ENCODE results near the gene ZNF444.
"Not testable (repeated sequence)": the region's sequence is repeated elsewhere in the genome, so short reads cannot be mapped to it uniquely, and the experiment has no call there.

Gene ZNF444

DNA sequence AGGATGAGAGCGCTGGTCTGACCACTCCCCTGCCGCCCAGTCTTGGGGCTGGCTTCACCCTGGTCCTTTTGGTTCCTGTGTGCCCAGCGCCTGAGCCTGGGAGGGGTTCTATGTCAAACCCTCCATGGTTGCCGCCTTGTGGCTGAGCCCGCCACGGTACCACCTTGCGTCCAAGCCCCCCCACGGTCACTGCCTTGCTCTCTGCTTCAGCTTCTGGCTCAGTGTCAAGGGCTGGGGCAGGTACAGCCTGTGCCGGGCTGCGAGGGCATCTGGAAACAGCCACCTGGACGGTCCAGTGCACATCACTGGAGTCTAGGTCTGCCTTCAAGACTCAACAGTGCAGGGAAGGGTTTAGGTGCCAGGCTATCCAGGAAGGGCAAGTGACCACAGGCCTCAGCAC, 20.4 kb downstream of the ZNF444 start:
- TF ChIP-seq, protein P1, sequence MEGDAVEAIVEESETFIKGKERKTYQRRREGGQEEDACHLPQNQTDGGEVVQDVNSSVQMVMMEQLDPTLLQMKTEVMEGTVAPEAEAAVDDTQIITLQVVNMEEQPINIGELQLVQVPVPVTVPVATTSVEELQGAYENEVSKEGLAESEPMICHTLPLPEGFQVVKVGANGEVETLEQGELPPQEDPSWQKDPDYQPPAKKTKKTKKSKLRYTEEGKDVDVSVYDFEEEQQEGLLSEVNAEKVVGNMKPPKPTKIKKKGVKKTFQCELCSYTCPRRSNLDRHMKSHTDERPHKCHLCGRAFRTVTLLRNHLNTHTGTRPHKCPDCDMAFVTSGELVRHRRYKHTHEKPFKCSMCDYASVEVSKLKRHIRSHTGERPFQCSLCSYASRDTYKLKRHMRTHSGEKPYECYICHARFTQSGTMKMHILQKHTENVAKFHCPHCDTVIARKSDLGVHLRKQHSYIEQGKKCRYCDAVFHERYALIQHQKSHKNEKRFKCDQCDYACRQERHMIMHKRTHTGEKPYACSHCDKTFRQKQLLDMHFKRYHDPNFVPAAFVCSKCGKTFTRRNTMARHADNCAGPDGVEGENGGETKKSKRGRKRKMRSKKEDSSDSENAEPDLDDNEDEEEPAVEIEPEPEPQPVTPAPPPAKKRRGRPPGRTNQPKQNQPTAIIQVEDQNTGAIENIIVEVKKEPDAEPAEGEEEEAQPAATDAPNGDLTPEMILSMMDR (IDR thresholded peaks at IDR 0.05; ENCODE audit: low read depth, low read length), result no peak
- no peak for DNase-seq (ENCODE audit: extremely low read depth, low read depth)

DNA sequence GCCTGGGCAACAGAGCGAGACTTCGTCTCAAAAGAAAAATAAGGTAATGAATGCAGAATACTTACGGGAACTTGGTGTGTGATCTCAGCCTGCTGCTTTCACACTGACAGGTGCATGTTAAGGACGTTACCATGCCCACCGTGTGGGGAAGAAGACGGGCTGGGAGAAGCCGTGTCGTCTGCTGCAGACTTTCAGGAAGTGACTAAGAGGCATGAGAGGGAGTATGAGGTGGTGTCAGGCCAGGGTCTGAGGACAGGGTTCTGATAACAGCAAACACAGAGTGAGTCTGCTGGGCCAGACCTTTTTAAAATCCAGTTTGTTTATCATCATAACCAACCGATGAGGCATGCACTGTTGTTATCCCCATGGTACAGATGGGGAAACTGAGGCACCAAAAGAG, 21.2 kb downstream of the ZNF444 start:
- TF ChIP-seq, protein P1 (IDR thresholded peaks at IDR 0.05; ENCODE audit: low read depth, low read length), result no peak
- no peak for DNase-seq (ENCODE audit: extremely low read depth, low read depth)

DNA sequence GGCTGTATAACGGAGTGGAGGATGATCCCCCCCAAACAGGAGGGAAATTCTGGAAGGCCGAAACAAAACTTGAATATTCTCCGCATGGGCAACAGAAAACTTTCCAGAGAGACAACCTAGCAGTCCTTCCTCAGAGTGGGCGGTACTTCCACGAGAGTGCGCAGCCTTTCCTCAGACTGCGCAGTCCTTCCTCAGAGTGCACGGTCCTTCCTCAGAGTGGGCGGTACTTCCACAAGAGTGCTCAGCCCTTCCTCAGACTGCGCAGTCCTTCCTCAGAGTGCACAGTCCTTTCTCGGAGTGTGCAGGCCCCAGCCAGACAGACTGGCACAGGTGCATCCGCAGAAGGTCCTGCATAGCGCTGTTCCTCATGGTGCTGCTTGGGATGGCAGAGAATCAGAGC, 22.0 kb downstream of the ZNF444 start:
- DNase-seq (ENCODE audit: extremely low read depth, low read depth), result no peak
- TF ChIP-seq, protein P1 (IDR thresholded peaks at IDR 0.05; ENCODE audit: low read depth, low read length), result no peak

DNA sequence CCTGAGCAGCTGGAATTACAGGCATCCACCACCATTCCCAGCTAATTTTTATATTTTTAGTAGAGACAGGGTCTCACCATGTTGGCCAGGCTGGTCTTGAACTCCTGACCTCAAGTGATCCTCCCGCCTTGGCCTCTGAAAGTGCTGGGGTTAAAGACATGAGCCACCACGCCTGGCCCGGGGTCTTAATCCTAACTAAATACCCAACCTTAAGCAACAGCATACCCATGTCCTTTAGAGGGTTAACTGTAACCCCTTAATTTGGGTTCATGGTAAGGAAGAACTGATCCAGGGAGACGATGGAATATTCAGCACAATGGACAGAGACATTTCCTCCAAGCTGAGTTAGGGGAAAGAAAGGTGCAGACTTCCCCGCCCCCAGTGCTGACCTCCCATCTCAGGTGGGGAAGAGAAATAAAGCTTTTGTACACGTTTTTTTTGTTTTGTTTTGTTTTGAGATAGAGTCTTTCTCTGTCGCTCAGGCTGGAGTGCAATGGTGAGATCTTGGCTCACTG, 26.0 kb downstream of the ZNF444 start:
- TF ChIP-seq, protein P1 (IDR thresholded peaks at IDR 0.05; ENCODE audit: low read depth, low read length), result no peak
- no peak for DNase-seq (ENCODE audit: extremely low read depth, low read depth)

DNA sequence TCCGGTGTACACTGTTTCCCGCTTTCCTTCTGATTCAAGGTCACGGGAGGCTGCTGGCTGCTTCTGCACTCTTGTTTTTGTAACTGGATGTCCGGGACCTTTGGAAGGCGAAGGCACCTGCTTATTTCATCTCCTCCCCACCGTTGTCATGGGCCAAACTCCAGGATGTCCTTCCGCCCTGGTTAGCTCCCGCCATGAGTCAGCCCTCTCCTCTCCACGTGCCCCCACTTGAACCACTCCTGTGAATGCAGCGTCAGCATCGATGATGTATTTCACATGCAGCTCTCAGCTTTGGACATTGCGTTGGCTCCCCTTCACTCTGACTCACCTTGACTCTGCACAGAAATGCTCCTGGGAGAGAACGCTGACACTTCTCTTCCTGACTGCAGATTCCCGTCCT, 29.2 kb downstream of the ZNF444 start:
- DNase-seq (ENCODE audit: extremely low read depth, low read depth), result no peak
- TF ChIP-seq, protein P1 (IDR thresholded peaks at IDR 0.05; ENCODE audit: low read depth, low read length), result no peak

DNA sequence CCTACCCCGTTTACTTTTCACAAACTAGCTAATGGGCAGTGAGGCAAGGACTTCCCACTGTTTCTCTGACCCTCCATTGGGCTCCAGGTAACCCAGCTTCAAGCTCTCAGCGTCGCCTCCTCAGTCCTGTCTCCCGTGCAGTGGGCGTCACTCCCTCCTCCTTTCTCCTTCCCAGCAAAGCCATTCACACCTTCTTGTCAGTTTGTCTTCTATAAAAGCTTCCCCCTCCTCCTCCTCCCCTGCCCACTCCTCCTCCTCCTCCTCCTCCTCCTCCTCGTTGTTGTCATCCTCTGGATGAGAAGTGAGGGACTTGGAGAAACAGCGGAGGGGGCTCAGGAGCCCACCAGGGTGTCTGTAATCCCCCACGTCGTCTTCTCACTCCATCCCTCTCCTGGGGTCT, 33.0 kb downstream of the ZNF444 start:
- TF ChIP-seq, protein P1 (IDR thresholded peaks at IDR 0.05; ENCODE audit: low read depth, low read length), result no peak
- no peak for DNase-seq (ENCODE audit: extremely low read depth, low read depth)

DNA sequence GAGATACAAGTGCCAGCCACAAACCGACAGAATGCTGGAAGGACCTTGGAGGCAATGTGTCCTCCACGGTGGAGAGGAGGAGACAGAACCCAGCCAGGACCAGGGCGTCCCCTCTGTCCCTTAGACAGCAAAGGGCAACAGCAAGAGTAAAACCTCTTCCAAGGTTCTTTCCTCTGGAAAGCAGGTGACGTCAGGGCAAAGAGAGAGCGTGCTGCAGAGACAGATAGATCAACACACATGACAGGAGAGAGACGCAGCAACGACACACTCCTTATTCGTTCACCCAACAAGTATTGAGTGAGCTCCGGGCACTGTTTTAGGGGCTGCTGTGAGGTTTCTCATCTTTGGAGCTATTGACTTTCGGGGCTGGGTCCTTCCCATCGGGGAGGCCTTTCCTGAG, 33.5 kb downstream of the ZNF444 start:
- DNase-seq (ENCODE audit: extremely low read depth, low read depth), result no peak
- TF ChIP-seq, protein P1 (IDR thresholded peaks at IDR 0.05; ENCODE audit: low read depth, low read length), result no peak

DNA sequence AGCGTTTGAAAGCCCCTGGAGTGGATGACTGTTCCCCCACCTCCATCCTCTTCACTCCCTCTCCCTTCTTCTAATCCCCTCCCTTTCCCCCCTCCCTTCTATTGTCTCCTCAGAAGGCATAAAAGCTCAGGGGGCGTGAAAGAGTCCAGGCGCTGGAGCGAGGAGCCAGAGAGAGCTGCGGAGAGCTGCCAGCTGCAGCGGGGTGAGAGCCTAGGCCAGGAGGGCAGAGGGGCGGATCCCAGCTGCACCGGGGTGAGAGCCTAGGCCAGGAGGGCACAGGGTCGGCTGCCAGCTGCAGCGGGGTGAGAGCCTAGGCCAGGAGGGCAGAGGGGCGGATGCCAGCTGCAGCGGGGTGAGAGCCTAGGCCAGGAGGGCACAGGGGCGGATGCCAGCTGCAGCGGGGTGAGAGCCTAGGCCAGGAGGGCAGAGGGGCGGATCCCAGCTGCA, 34.8 kb downstream of the ZNF444 start, which contains the start of gene GALP:
GALP (plus strand) TSS at position 148 of the 447 bp plus-strand sequence. CDS start 1,101 bp downstream, outside the sequence.
- not testable (repeated sequence) for DNase-seq (ENCODE audit: extremely low read depth, low read depth)

DNA sequence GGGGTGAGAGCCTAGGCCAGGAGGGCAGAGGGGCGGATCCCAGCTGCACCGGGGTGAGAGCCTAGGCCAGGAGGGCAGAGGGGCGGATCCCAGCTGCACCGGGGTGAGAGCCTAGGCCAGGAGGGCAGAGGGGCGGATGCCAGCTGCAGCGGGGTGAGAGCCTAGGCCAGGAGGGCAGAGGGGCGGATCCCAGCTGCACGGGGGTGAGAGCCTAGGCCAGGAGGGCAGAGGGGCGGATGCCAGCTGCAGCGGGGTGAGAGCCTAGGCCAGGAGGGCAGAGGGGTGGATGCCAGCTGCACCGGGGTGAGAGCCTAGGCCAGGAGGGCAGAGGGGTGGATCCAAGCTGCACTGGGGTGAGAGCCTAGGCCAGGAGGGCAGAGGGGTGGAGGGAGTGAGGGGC, 35.2 kb downstream of the ZNF444 start:
- not testable (repeated sequence) for DNase-seq (ENCODE audit: extremely low read depth, low read depth)
